Measurements from ENCODE around the gene DPYD.

DPYD gene

GRCh38 chr1:97089173-97089572 is 831.7 kb downstream of the DPYD start:
- H3K4me3 ChIP-seq (replicated peaks; ENCODE audit: low read depth, low read length), result no peak overlapping the region
- no peak for TF ChIP-seq CTCF (IDR thresholded peaks at IDR 0.05; ENCODE audit: insufficient read depth, low read length, poor library complexity, severe bottlenecking)
- no peaks in the 10 kb centered on the region for H3K36me3 ChIP-seq (ENCODE audit: control insufficient read depth, insufficient read depth, low read length)
- H3K27me3 ChIP-seq (replicated peaks; ENCODE audit: control insufficient read depth, insufficient read depth, low read length), result no peaks in the 10 kb centered on the region
- DNase-seq (ENCODE audit: extremely low read depth, insufficient read length), result no peak

DNA sequence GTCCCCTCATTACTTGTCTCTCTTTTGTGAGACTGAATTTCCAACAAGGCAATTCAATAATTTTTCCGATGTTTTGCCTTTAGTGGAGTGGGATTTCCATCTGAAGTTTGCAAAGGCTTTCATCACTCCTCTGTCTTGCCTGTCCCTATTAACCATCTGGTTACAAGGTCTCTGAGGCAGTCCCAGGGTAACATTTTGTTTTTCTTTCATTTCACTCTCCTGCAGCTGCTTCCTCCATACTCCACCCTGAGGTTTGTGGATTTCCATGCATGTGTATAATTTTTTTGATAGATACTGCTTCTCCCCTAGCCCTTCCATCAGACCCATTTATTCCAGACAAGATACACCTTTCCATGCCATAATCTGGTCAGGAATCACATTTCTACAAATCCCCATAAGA is 832.4 kb downstream of the DPYD start:
- no peak for TF ChIP-seq CTCF (IDR thresholded peaks at IDR 0.05; ENCODE audit: insufficient read depth, low read length, poor library complexity, severe bottlenecking)
- DNase-seq (ENCODE audit: extremely low read depth, insufficient read length), result no peak
- Histone ChIP-seq H3K4me3 (replicated peaks; ENCODE audit: low read depth, low read length) (no peak overlapping the region), H3K27me3 (replicated peaks; ENCODE audit: control insufficient read depth, insufficient read depth, low read length) (no peaks in the 10 kb centered on the region), H3K36me3 (ENCODE audit: control insufficient read depth, insufficient read depth, low read length) (no peaks in the 10 kb centered on the region)

- TF ChIP-seq CTCF (IDR thresholded peaks at IDR 0.05; ENCODE audit: insufficient read depth, low read length, poor library complexity, severe bottlenecking), result no peak
- no peak overlapping the region for H3K4me3 ChIP-seq (replicated peaks; ENCODE audit: low read depth, low read length)
- no peaks in the 10 kb centered on the region for H3K36me3 ChIP-seq (ENCODE audit: control insufficient read depth, insufficient read depth, low read length)
- H3K27me3 ChIP-seq (replicated peaks; ENCODE audit: control insufficient read depth, insufficient read depth, low read length), result no peaks in the 10 kb centered on the region
- DNase-seq (ENCODE audit: extremely low read depth, insufficient read length), result no peak
Observed at GRCh38 chr1:97084546-97084945, 836.3 kb downstream of the DPYD start.

DNA sequence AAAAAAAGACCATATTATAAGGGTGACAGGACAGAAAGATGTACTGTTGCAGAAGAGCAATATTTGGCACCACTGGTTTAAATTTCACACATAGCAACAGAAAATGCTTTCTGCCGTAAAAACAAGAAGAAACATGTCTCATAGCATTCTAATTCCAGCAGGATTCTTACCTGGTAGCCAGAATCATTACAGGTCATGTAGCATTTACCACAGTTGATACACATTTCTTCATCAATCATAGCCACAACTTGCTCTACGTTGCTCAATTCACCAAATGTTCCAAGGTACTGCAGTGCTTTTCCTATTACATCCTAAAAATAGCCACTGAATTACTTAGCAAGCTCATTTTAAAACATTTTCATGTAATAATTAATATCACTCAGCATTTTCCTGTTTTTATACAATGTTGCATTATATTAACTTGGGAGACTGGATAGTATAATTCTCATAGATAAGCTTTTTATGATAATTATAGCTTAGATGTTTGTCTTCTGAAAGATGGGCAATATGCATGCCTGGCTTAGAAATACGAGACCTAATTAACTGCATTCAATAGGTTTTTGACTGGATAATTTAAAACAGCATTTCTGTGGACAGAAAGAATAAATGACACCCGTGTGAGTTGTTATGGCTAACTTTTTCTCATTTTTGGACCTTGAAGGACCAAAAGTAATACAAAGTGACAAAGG is 838.5 kb downstream of the DPYD start:
- no peak overlapping the region for H3K4me3 ChIP-seq (replicated peaks; ENCODE audit: low read depth, low read length)
- no peak for TF ChIP-seq CTCF (IDR thresholded peaks at IDR 0.05; ENCODE audit: insufficient read depth, low read length, poor library complexity, severe bottlenecking)
- H3K36me3 ChIP-seq (ENCODE audit: control insufficient read depth, insufficient read depth, low read length), result no peaks in the 10 kb centered on the region
- no peak for DNase-seq (ENCODE audit: extremely low read depth, insufficient read length)
- H3K27me3 ChIP-seq (replicated peaks; ENCODE audit: control insufficient read depth, insufficient read depth, low read length), result no peaks in the 10 kb centered on the region

DNA sequence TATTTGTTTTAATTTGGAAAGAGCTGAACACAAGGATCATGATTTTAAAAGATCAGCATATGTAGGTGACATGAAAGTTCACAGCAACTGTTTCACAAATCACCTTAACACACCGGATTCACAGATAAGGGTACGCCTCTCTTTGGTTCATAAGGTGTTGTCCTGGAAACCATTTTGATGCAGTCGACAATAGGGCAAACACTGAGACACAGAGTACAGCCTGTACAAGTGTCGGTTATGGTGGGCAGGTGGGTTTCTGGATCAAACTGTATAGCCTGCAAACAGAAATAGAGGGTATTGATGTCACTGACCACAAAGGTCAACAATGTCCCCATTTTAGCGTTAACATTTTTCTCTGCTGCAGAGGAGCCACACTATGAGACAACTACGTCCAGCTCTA is 842.0 kb downstream of the DPYD start:
- TF ChIP-seq CTCF (IDR thresholded peaks at IDR 0.05; ENCODE audit: insufficient read depth, low read length, poor library complexity, severe bottlenecking), result no peak
- Histone ChIP-seq H3K36me3 (ENCODE audit: control insufficient read depth, insufficient read depth, low read length) (no peaks in the 10 kb centered on the region), H3K4me3 (replicated peaks; ENCODE audit: low read depth, low read length) (no peak overlapping the region), H3K27me3 (replicated peaks; ENCODE audit: control insufficient read depth, insufficient read depth, low read length) (no peaks in the 10 kb centered on the region)
- DNase-seq (ENCODE audit: extremely low read depth, insufficient read length), result no peak

DNA sequence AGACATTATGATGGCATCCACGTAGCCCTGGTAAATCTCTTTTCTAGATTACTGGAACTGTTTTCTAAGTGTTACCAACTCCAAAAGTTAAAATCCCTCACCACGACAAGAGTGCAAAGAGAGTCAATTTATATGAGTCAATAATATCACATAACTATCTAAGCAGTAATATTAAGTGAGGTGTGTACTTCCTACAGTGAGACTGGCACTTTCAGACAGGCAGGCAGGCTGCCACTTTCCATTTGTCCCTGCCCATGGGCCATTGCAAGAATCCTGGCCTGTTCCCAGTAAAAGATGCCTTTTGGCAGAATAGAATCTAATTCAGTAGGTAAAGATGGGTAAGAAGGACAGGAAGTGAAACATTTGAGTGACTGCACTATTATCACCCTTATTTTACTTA is 843.6 kb downstream of the DPYD start:
- H3K27me3 ChIP-seq (replicated peaks; ENCODE audit: control insufficient read depth, insufficient read depth, low read length), result no peaks in the 10 kb centered on the region
- TF ChIP-seq CTCF (IDR thresholded peaks at IDR 0.05; ENCODE audit: insufficient read depth, low read length, poor library complexity, severe bottlenecking), result no peak
- H3K4me3 ChIP-seq (replicated peaks; ENCODE audit: low read depth, low read length), result no peak overlapping the region
- H3K36me3 ChIP-seq (ENCODE audit: control insufficient read depth, insufficient read depth, low read length), result no peaks in the 10 kb centered on the region
- no peak for DNase-seq (ENCODE audit: extremely low read depth, insufficient read length)
